ENCODE results near the gene PRKD1.

DNA sequence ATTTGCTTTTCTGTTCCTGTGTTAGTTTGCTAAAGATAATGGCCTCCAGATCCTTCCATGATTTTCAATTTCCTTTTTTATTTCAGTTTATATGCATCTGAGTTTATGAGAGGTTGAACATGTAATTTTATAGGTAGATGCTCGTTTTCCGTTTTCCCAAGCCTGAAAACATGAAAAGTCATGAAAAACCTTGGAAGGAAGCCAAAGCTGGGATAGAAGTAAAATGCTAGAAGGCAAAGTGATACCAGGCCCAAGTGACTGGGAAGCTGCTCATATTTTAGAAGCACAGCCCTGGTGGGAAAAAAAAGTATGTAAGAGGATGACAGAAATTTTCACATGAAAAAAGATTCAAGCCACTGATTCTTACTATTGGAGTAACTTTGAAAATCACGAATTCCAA lies 290.8 kb downstream of the PRKD1 start:
- TF ChIP-seq, protein P1, sequence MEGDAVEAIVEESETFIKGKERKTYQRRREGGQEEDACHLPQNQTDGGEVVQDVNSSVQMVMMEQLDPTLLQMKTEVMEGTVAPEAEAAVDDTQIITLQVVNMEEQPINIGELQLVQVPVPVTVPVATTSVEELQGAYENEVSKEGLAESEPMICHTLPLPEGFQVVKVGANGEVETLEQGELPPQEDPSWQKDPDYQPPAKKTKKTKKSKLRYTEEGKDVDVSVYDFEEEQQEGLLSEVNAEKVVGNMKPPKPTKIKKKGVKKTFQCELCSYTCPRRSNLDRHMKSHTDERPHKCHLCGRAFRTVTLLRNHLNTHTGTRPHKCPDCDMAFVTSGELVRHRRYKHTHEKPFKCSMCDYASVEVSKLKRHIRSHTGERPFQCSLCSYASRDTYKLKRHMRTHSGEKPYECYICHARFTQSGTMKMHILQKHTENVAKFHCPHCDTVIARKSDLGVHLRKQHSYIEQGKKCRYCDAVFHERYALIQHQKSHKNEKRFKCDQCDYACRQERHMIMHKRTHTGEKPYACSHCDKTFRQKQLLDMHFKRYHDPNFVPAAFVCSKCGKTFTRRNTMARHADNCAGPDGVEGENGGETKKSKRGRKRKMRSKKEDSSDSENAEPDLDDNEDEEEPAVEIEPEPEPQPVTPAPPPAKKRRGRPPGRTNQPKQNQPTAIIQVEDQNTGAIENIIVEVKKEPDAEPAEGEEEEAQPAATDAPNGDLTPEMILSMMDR (IDR thresholded peaks at IDR 0.05; ENCODE audit: poor library complexity): no peak
- TF ChIP-seq EZH2 (IDR thresholded peaks at IDR 0.05; ENCODE audit: borderline replicate concordance) (no peak), EZH2phosphoT487 (IDR thresholded peaks at IDR 0.05; ENCODE audit: low read depth, severe bottlenecking, unreplicated experiment) (no peak)

Data from hepatocyte (in vitro differentiated cells).